Caco-2 (cell line): ENCODE measurements around the gene GSG1. TPM values are rescaled to one million over a fixed set of nuclear protein-coding genes. Genes with fewer than 3 reads are reported as not detected.

Source experiments
- BruUV-seq: library from RNA; stranded (reverse); fragments of 400-500 nt; replicated peaks from 2 replicates; lab custom pipeline; 2021; lab: Mats Ljungman, UMichigan
- CTCF ChIA-PET: fragments of 300-600 bp; sonication (Branson Sonifier 250); formaldehyde crosslinking; loops from one replicate; lab custom pipeline; 2022; ENCODE audit warnings: antibody characterized with exemption; lab: Charles Lee
- POLR2A ChIA-PET: fragments of 300-600 bp; sonication (Branson Sonifier 250); formaldehyde crosslinking; loops from one replicate; lab custom pipeline; 2022; ENCODE audit warnings: antibody characterized with exemption; lab: Charles Lee
- DNase-seq, 2 experiments: peaks; one replicate each; pipeline versions ENCODE4 v3.0.0 to v3.0.0-alpha.2; 2020 to 2022
- H3K27me3 ChIP-seq: replicated peaks from 2 replicates; pipeline ENCODE4 v1.6.0; 2011; ENCODE audit warnings: low read length; ENCODE audit not compliant: control insufficient read depth, insufficient read depth
- H3K36me3 ChIP-seq: 2 replicates; pipeline ENCODE4 v1.5.1; 2011; ENCODE audit warnings: low read length; ENCODE audit not compliant: control insufficient read depth, insufficient read depth
- H3K4me1 ChIP-seq: fragments of 250-450 bp; sonication (Bioruptor Pico); 2 replicates; pipeline ENCODE4 v1.5.1; 2020; ENCODE audit warnings: mild to moderate bottlenecking
- H3K4me3 ChIP-seq: 2 replicates; pipeline ENCODE4 v1.5.1; 2011; ENCODE audit warnings: low read depth, mild to moderate bottlenecking, control low read depth, low read length
- H3K9me3 ChIP-seq: fragments of 250-450 bp; sonication (Bioruptor Pico); 2 replicates; pipeline ENCODE4 v1.5.1; 2020; ENCODE audit warnings: mild to moderate bottlenecking, moderate library complexity
- H3K27ac Mint-ChIP-seq: one replicate; pipeline ENCODE4 v1.8.0; 2022; ENCODE audit warnings: mixed read lengths; ENCODE audit not compliant: unreplicated experiment
- H3K27me3 Mint-ChIP-seq: one replicate; pipeline ENCODE4 v1.8.0; 2022; ENCODE audit warnings: mixed read lengths; ENCODE audit not compliant: insufficient read depth, unreplicated experiment
- H3K36me3 Mint-ChIP-seq: one replicate; pipeline ENCODE4 v1.8.0; 2022; ENCODE audit warnings: mild to moderate bottlenecking, mixed read lengths; ENCODE audit not compliant: insufficient read depth, unreplicated experiment
- H3K4me1 Mint-ChIP-seq: one replicate; pipeline ENCODE4 v1.8.0; 2022; ENCODE audit warnings: low read depth, mixed read lengths; ENCODE audit not compliant: unreplicated experiment
- H3K4me3 Mint-ChIP-seq: one replicate; pipeline ENCODE4 v1.8.0; 2022; ENCODE audit warnings: mild to moderate bottlenecking, moderate library complexity, mixed read lengths; ENCODE audit not compliant: unreplicated experiment
- H3K9me3 Mint-ChIP-seq: one replicate; pipeline ENCODE4 v1.8.0; 2022; ENCODE audit warnings: mixed read lengths; ENCODE audit not compliant: unreplicated experiment
- intact Hi-C: fragments of 100-400 bp; cut with micrococcal nuclease; formaldehyde crosslinking; loops from one replicate; pipeline ENCODE4 v1.10.0; 2022; ENCODE audit not compliant: unreplicated experiment
- total RNA-seq: library from RNA; stranded (reverse); gene quantifications from 2 replicates; pipeline ENCODE4 v1.2.3, GENCODE V29; 2022
- TF ChIP-seq, protein P1 (sequence below), 2 experiments: fragments of 200-600 bp in 1 of 2; IDR thresholded peaks; 1 replicate in 1 of 2; 2 replicates in 1 of 2; pipeline versions ENCODE4 v1.5.1 to v1.8.0; 2011 to 2022; ENCODE audit warnings: antibody characterized with exemption in 1 of 2, control low read depth in 1 of 2, inconsistent platforms in 1 of 2, low read depth in 1 of 2, low read length in 1 of 2, mild to moderate bottlenecking in 1 of 2, moderate library complexity in 1 of 2; ENCODE audit not compliant: insufficient read depth in 1 of 2, severe bottlenecking in 1 of 2, unreplicated experiment in 1 of 2

Gene GSG1
- total RNA-seq, 1 experiment from 2014 or later = not detected

DNA sequence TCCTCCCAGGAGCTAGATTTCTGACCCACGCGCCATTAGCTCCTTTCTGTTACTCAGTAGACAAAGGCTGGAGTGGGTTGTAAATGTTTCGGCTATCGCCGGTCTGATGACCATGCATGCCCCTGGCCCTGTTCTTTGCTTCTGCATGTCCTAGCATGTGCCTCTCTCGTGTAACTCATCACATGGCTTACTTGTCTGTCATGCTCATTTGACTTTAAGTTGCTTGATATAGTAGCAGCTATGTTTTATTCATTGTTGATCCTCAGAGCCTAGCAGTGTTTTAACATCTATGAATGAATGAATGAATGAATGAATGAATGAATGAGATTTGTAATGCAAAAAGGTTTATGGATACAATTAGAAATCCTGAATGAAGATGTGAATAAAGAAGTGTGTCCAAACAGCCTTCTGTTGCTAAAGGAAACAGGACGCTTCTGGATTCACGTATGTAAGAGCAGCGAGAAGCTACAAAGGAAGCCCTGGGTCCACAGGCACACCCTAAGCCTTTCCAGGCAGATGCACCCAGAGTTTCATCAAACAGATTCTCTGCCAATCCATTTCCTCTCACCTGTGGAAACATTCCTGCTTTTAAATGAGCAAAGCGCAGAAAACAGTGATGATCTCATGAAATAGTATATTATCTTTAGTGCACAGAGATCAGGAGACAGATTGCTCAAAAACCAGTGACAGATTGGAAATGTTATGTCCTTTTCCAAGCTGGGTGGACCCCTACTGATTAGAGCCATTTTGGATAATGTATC, 3.4 kb downstream of the GSG1 start:
- BruUV-seq = no TSS peak
- Histone ChIP-seq H3K27me3 (no peaks in the 10 kb centered on the region), H3K9me3 (no peaks in the 10 kb centered on the region), H3K4me1 (peaks cover 44% of the 10 kb centered on the region), H3K36me3 (no peaks in the 10 kb centered on the region), H3K4me3 (no peak overlapping the region)
- intact Hi-C loops = loop anchor here (2.0 to 5.0 kb wide), 2 partner anchors 78 to 183 kb away; no protein-coding TSS in a partner anchor
- H3K36me3 Mint-ChIP-seq = peaks cover 6% of the 10 kb centered on the region
- ChIA-PET CTCF (interaction anchor here (0.7 to 6.0 kb wide), 7 partner anchors 25 to 1994 kb away, joined by 4 to 68 read pairs (median 5); no protein-coding TSS in a partner anchor), POLR2A (interaction anchor here (0.5 kb wide), 1 partner anchor 313 kb away, joined by 10 read pairs; no protein-coding TSS in a partner anchor)
- H3K4me3 Mint-ChIP-seq = peak overlapping the region; percentile 75
- H3K27ac Mint-ChIP-seq = peak overlapping the region; percentile 81
- peaks cover 47% of the 10 kb centered on the region for H3K4me1 Mint-ChIP-seq
- H3K9me3 Mint-ChIP-seq = no peaks in the 10 kb centered on the region
- H3K27me3 Mint-ChIP-seq = no peaks in the 10 kb centered on the region
- TF ChIP-seq, protein P1, sequence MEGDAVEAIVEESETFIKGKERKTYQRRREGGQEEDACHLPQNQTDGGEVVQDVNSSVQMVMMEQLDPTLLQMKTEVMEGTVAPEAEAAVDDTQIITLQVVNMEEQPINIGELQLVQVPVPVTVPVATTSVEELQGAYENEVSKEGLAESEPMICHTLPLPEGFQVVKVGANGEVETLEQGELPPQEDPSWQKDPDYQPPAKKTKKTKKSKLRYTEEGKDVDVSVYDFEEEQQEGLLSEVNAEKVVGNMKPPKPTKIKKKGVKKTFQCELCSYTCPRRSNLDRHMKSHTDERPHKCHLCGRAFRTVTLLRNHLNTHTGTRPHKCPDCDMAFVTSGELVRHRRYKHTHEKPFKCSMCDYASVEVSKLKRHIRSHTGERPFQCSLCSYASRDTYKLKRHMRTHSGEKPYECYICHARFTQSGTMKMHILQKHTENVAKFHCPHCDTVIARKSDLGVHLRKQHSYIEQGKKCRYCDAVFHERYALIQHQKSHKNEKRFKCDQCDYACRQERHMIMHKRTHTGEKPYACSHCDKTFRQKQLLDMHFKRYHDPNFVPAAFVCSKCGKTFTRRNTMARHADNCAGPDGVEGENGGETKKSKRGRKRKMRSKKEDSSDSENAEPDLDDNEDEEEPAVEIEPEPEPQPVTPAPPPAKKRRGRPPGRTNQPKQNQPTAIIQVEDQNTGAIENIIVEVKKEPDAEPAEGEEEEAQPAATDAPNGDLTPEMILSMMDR (IDR thresholded peaks at IDR 0.05; ENCODE audit: insufficient read depth in 1 of 2, low read depth in 1 of 2, low read length in 1 of 2, severe bottlenecking in 1 of 2, unreplicated experiment in 1 of 2) = no peak
- no peak for DNase-seq

DNA sequence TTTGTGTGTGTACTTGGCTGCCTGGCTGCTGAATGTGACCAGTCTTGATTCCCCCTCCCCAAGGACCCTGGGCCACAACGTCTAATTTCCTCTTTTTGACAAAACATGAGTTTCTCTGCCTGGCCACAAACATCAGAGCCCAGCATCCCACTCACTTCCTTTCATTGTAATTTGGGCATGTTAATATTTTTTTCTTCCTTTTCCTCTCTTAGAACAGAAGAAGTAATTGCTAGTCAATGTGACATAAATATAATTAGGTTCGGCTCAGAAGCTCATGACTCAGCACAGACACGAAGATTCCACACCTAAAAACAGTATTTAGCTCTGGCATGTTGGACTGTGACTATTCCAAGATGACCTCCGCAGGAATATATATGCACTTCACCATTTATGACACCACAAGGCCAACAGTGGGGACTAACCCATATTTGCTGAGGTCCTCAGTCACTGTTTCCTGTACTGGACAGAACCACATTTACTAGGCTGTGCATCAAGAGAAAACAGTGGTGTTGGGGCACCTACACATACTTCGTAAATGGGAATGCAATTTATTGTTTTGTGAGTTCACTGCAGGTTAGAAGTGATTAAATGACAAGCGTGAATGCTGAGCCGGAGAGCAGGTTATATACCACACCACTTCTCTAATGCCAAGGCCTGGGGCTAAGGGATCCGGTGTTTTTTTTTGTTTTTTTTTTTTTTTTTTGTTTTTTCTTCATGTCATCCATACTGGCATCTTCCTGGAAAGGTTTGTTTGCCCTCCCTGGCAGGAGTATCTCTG, 4.2 kb downstream of the GSG1 start:
- intact Hi-C loops = loop anchor here (2.0 to 5.0 kb wide), 2 partner anchors 77 to 182 kb away; no protein-coding TSS in a partner anchor
- Histone ChIP-seq H3K4me3 (no peak overlapping the region), H3K27me3 (no peaks in the 10 kb centered on the region), H3K36me3 (no peaks in the 10 kb centered on the region), H3K4me1 (peaks cover 44% of the 10 kb centered on the region), H3K9me3 (no peaks in the 10 kb centered on the region)
- H3K4me3 Mint-ChIP-seq = peak overlapping the region; percentile 62
- H3K27me3 Mint-ChIP-seq = no peaks in the 10 kb centered on the region
- H3K4me1 Mint-ChIP-seq = peaks cover 47% of the 10 kb centered on the region
- TSS peak; percentile 16 for BruUV-seq
- peaks cover 6% of the 10 kb centered on the region for H3K36me3 Mint-ChIP-seq
- ChIA-PET CTCF (interaction anchor here (0.7 to 6.0 kb wide), 7 partner anchors 105 to 1993 kb away, joined by 3 to 68 read pairs (median 5); no protein-coding TSS in a partner anchor), POLR2A (no interaction called here)
- TF ChIP-seq, protein P1 (IDR thresholded peaks at IDR 0.05; ENCODE audit: insufficient read depth in 1 of 2, low read depth in 1 of 2, low read length in 1 of 2, severe bottlenecking in 1 of 2, unreplicated experiment in 1 of 2) = no peak
- DNase-seq = peak in 1 of 2 experiments; percentile 27
- H3K27ac Mint-ChIP-seq = peak overlapping the region; percentile 81
- no peaks in the 10 kb centered on the region for H3K9me3 Mint-ChIP-seq

DNA sequence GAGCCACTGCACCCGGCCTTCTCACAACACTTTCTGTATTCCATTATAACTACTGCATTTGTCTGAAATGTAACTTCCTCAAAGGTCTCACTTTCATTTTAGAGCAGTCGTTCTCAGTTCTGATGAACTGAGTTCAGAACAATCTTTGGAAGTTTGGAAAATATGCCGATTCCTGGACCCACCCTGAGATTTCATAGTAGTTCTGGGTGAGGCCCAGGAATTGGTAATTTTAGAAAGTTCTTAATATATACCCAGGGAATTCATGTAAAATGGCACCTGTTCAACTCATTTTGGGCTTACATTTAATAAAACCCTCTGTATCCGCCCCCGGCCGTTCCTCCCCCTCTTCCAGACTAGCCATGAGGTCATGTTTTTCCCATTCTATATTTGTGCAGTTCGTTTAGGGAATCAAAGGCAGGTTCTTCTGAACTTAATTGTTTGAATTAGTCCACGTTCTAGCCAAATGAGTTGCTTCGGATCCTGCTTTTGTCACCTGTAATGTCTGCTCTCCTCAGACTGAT, 5.9 kb downstream of the GSG1 start:
- no peaks in the 10 kb centered on the region for H3K9me3 Mint-ChIP-seq
- peaks cover 6% of the 10 kb centered on the region for H3K36me3 Mint-ChIP-seq
- H3K9me3 ChIP-seq = no peaks in the 10 kb centered on the region
- no peaks in the 10 kb centered on the region for H3K36me3 ChIP-seq
- no peak for DNase-seq
- H3K27me3 Mint-ChIP-seq = no peaks in the 10 kb centered on the region
- ChIA-PET POLR2A (no interaction called here), CTCF (interaction anchor here (0.6 to 6.0 kb wide), 5 partner anchors 93 to 192 kb away, joined by 3 to 68 read pairs (median 3); no protein-coding TSS in a partner anchor)
- H3K4me3 Mint-ChIP-seq = peak overlapping the region; percentile 62
- intact Hi-C loops = loop anchor here (1.0 to 5.0 kb wide), 8 partner anchors 38 to 181 kb away; no protein-coding TSS in a partner anchor
- TF ChIP-seq, protein P1 (IDR thresholded peaks at IDR 0.05; ENCODE audit: insufficient read depth in 1 of 2, low read depth in 1 of 2, low read length in 1 of 2, severe bottlenecking in 1 of 2, unreplicated experiment in 1 of 2) = no peak
- no TSS peak for BruUV-seq
- no peaks in the 10 kb centered on the region for H3K27me3 ChIP-seq
- H3K4me1 Mint-ChIP-seq = peaks cover 40% of the 10 kb centered on the region
- H3K4me1 ChIP-seq = peaks cover 46% of the 10 kb centered on the region
- peak overlapping the region; percentile 81 for H3K27ac Mint-ChIP-seq
- H3K4me3 ChIP-seq = peak overlapping the region; percentile 0; the same call in 1 of the 2 replicates
